A673 (cell line): ENCODE results near the gene LRRC27. TPM values are rescaled to one million over a fixed set of nuclear protein-coding genes. Genes with fewer than 3 reads are reported as not detected.

ENCODE experiments used
- BruUV-seq: library from RNA; stranded (reverse); fragments of 400-500 nt; replicated peaks from 2 replicates; lab custom pipeline; 2021; lab: Mats Ljungman, UMichigan
- CTCF ChIA-PET: fragments of 300-600 bp; sonication (Branson Sonifier 250); formaldehyde crosslinking; loops from one replicate; lab custom pipeline; 2022; ENCODE audit warnings: antibody characterized with exemption; lab: Charles Lee
- POLR2A ChIA-PET: fragments of 300-600 bp; sonication (Branson Sonifier 250); formaldehyde crosslinking; loops from one replicate; lab custom pipeline; 2022; ENCODE audit warnings: antibody characterized with exemption; ENCODE audit not compliant: low non-redundant PET; lab: Charles Lee
- DNase-seq: peaks from one replicate; pipeline ENCODE4 v3.0.0-alpha.2; 2015; ENCODE audit warnings: low spot score
- H3K27ac ChIP-seq: fragments of 200-600 bp; sonication (generic); 2 replicates; pipeline ENCODE4 v1.5.1; 2016; ENCODE audit warnings: mixed run types, low read depth, mild to moderate bottlenecking, mixed read lengths, antibody characterized with exemption, low read length; ENCODE audit not compliant: poor library complexity, severe bottlenecking
- H3K27me3 ChIP-seq: fragments of 200-600 bp; sonication (generic); replicated peaks from 2 replicates; pipeline ENCODE4 v1.6.1; 2017; ENCODE audit warnings: mixed run types, low read depth, mild to moderate bottlenecking, mixed read lengths, antibody characterized with exemption, low read length; ENCODE audit not compliant: insufficient read depth, poor library complexity
- H3K36me3 ChIP-seq: fragments of 200-600 bp; sonication (generic); 2 replicates; pipeline ENCODE4 v1.6.1; 2016; ENCODE audit warnings: mixed run types, mild to moderate bottlenecking, mixed read lengths, antibody characterized with exemption, low read length; ENCODE audit not compliant: insufficient read depth, poor library complexity, severe bottlenecking
- H3K4me1 ChIP-seq: fragments of 200-600 bp; sonication (generic); 2 replicates; pipeline ENCODE4 v1.6.1; 2017; ENCODE audit warnings: mixed run types, mild to moderate bottlenecking, mixed read lengths, antibody characterized with exemption, low read length; ENCODE audit not compliant: insufficient read depth, poor library complexity, severe bottlenecking
- H3K4me3 ChIP-seq: fragments of 200-600 bp; sonication (generic); 2 replicates; pipeline ENCODE4 v1.5.1; 2016; ENCODE audit warnings: low read depth, mixed run types, mild to moderate bottlenecking, mixed read lengths, low read length; ENCODE audit not compliant: poor library complexity, severe bottlenecking
- H3K9me3 ChIP-seq: fragments of 200-600 bp; sonication (generic); 2 replicates; pipeline ENCODE4 v1.6.1; 2016; ENCODE audit warnings: mixed run types, low read depth, mild to moderate bottlenecking, mixed read lengths, antibody characterized with exemption, low read length; ENCODE audit not compliant: poor library complexity, severe bottlenecking
- CTCF ChIP-seq: fragments of 300-800, 200-600 bp; sonication (generic); conservative IDR thresholded peaks from 2 replicates; pipeline ENCODE4 v1.5.1; 2017; ENCODE audit warnings: low read depth, mild to moderate bottlenecking, antibody characterized with exemption, low read length, moderate library complexity, mixed read lengths
- EZH2 ChIP-seq: fragments of 200-600 bp; sonication (generic); IDR thresholded peaks from 2 replicates; pipeline ENCODE4 v1.6.1; 2017; ENCODE audit warnings: borderline replicate concordance, low read depth, mild to moderate bottlenecking, mixed read lengths, antibody characterized with exemption, low read length; ENCODE audit not compliant: poor library complexity, severe bottlenecking
- intact Hi-C: fragments of 100-400 bp; cut with micrococcal nuclease; formaldehyde crosslinking; loops from one replicate; pipeline ENCODE4 v1.10.0; 2022; ENCODE audit not compliant: unreplicated experiment
- total RNA-seq: library from RNA; stranded (reverse); gene quantifications from 2 replicates; pipeline ENCODE4 v1.2.3, GENCODE V29; 2021

The LRRC27 gene
- total RNA-seq, 1 experiment from 2014 or later: 11.5 TPM

GRCh38 chr10:132296666-132297443 is 35.1 kb upstream of the LRRC27 start:
- Histone ChIP-seq H3K4me1 (no peaks in the 10 kb centered on the region), H3K27me3 (no peaks in the 10 kb centered on the region), H3K4me3 (no peak overlapping the region), H3K9me3 (no peaks in the 10 kb centered on the region), H3K27ac (no peak overlapping the region), H3K36me3 (no peaks in the 10 kb centered on the region)
- CTCF ChIA-PET: no interaction called here
- DNase-seq: no peak
- POLR2A ChIA-PET: no interaction called here
- TF ChIP-seq CTCF: no peak
- TF ChIP-seq EZH2: no peak
- no TSS peak for BruUV-seq
- intact Hi-C loops: no loop called here

- Histone ChIP-seq H3K4me1 (no peaks in the 10 kb centered on the region), H3K36me3 (no peaks in the 10 kb centered on the region), H3K9me3 (no peaks in the 10 kb centered on the region), H3K4me3 (no peak overlapping the region), H3K27me3 (no peaks in the 10 kb centered on the region), H3K27ac (no peak overlapping the region)
- intact Hi-C loops: no loop called here
- ChIA-PET CTCF (no interaction called here), POLR2A (no interaction called here)
- BruUV-seq: no TSS peak
- TF ChIP-seq CTCF (no peak), EZH2 (no peak)
- DNase-seq: no peak
Measured at GRCh38 chr10:132297526-132297925, 34.5 kb upstream of the LRRC27 start.

- no peak for DNase-seq
- ChIA-PET CTCF (no interaction called here), POLR2A (no interaction called here)
- BruUV-seq: no TSS peak
- H3K9me3 ChIP-seq: no peaks in the 10 kb centered on the region
- H3K27me3 ChIP-seq: no peaks in the 10 kb centered on the region
- no peak for TF ChIP-seq CTCF
- no peak for TF ChIP-seq EZH2
- no peak overlapping the region for H3K4me3 ChIP-seq
- H3K27ac ChIP-seq: no peak overlapping the region
- no peaks in the 10 kb centered on the region for H3K4me1 ChIP-seq
- no peaks in the 10 kb centered on the region for H3K36me3 ChIP-seq
- intact Hi-C loops: no loop called here
Measured at GRCh38 chr10:132298038-132298881, 33.7 kb upstream of the LRRC27 start.
